ENCODE data around the gene HAVCR2. TPM values are rescaled to one million over a fixed set of nuclear protein-coding genes. Genes with fewer than 3 reads are reported as not detected.

HAVCR2 gene
- total and polyA plus RNA-seq, 2 of the 13 experiments (the other 11 are each of a cell fraction or from before 2014, with no cell fraction given) = 0.07 to 0.16 TPM

DNA sequence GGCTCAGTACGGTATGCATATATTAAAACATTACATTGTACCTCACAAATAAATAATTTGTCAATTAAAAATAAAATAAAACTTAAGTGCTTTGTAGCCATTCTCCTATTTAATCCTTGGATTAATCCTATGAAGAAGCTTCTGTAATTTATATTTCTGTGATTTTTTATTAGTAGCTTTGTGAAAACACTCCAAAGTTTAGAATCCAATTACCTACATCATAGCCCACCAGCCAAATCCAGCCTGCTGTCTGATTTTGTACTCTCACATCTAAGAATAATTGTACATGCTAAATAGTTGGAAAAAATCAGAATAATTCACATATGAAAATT is 23.4 kb upstream of the HAVCR2 start (continued):
- TF ChIP-seq AFF4 (CRISPR knock-in tag; IDR thresholded peaks at IDR 0.05) (no peak), ZBTB37 (CRISPR knock-in tag; IDR thresholded peaks at IDR 0.05) (no peak), ZNF543 (CRISPR knock-in tag; IDR thresholded peaks at IDR 0.05) (no peak), ZNF75D (CRISPR knock-in tag; IDR thresholded peaks at IDR 0.05; ENCODE audit: borderline replicate concordance) (no peak), ZIK1 (CRISPR knock-in tag; IDR thresholded peaks at IDR 0.05; ENCODE audit: borderline replicate concordance, low read depth) (no peak), MTA1 (CRISPR knock-in tag; IDR thresholded peaks at IDR 0.05; ENCODE audit: borderline replicate concordance) (no peak), SCMH1 (CRISPR knock-in tag; IDR thresholded peaks at IDR 0.05; ENCODE audit: borderline replicate concordance) (no peak)

GRCh38 chr5:157130925-157131324 is 22.1 kb upstream of the HAVCR2 start:
- no peak for DNase-seq (ENCODE audit: low spot score)
- no peak overlapping the region for H3K4me3 ChIP-seq (replicated peaks in 1 of 3; ENCODE audit: insufficient read depth in 1 of 3, low read depth in 2 of 3, low read length in 3 of 3)
- no peaks in the 10 kb centered on the region for H3K79me2 ChIP-seq (ENCODE audit: insufficient read depth, low read length)
- no peaks in the 10 kb centered on the region for H4K20me1 ChIP-seq (ENCODE audit: insufficient read depth, low read length)
- ChIA-PET POLR2A (no interaction called here), CTCF (ENCODE audit: low intra/inter-chr PET ratio, low total read pairs) (no interaction called here)
- no peaks in the 10 kb centered on the region for H3K36me3 ChIP-seq (replicated peaks in 1 of 2; ENCODE audit: control insufficient read depth in 1 of 2, insufficient read depth in 2 of 2, low read length in 2 of 2)
- no TSS peak for BruUV-seq (replicated peaks)
- 94% methylated on average over 7 of the region's 7 CpGs for WGBS (ENCODE audit: low lambda C conversion rate)
- H3K4me2 ChIP-seq (ENCODE audit: low read depth, low read length) = no peak overlapping the region
- H3K27ac ChIP-seq (ENCODE audit: extremely low read length, insufficient read depth, low read length) = no peak overlapping the region
- H3K9ac ChIP-seq (ENCODE audit: insufficient read depth, low read depth, low read length) = no peak overlapping the region
- no peak for ATAC-seq
- H3K4me1 ChIP-seq (ENCODE audit: insufficient read depth, low read length) = peaks cover 24% of the 10 kb centered on the region; the same call in 1 of the 2 replicates
- H3K9me3 ChIP-seq (ENCODE audit: low read length) = no peaks in the 10 kb centered on the region
- TF ChIP-seq, protein P1, sequence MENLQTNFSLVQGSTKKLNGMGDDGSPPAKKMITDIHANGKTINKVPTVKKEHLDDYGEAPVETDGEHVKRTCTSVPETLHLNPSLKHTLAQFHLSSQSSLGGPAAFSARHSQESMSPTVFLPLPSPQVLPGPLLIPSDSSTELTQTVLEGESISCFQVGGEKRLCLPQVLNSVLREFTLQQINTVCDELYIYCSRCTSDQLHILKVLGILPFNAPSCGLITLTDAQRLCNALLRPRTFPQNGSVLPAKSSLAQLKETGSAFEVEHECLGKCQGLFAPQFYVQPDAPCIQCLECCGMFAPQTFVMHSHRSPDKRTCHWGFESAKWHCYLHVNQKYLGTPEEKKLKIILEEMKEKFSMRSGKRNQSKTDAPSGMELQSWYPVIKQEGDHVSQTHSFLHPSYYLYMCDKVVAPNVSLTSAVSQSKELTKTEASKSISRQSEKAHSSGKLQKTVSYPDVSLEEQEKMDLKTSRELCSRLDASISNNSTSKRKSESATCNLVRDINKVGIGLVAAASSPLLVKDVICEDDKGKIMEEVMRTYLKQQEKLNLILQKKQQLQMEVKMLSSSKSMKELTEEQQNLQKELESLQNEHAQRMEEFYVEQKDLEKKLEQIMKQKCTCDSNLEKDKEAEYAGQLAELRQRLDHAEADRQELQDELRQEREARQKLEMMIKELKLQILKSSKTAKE (CRISPR knock-in tag; IDR thresholded peaks at IDR 0.05; ENCODE audit: borderline replicate concordance) = no peak
- TF ChIP-seq ZNF34 (CRISPR knock-in tag; IDR thresholded peaks at IDR 0.05; ENCODE audit: borderline replicate concordance) = no peak
- no peak for TF ChIP-seq ZNF546 (CRISPR knock-in tag; conservative IDR thresholded peaks at IDR 0.05)
- TF ChIP-seq, protein P2, sequence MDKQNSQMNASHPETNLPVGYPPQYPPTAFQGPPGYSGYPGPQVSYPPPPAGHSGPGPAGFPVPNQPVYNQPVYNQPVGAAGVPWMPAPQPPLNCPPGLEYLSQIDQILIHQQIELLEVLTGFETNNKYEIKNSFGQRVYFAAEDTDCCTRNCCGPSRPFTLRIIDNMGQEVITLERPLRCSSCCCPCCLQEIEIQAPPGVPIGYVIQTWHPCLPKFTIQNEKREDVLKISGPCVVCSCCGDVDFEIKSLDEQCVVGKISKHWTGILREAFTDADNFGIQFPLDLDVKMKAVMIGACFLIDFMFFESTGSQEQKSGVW (CRISPR knock-in tag; IDR thresholded peaks at IDR 0.05; ENCODE audit: borderline replicate concordance) = no peak
- no peak for TF ChIP-seq RBAK (CRISPR knock-in tag; IDR thresholded peaks at IDR 0.05)
- H3K27me3 ChIP-seq (ENCODE audit: control insufficient read depth in 1 of 2, insufficient read depth in 2 of 2, low read length in 2 of 2) = no peaks in the 10 kb centered on the region
- no peak for FAIRE-seq
- intact Hi-C loops (cut with micrococcal nuclease; ENCODE audit: unreplicated experiment) (loop anchor here (5.0 to 10.0 kb wide), 4 partner anchors 194 to 1516 kb away; no protein-coding TSS in a partner anchor), in situ Hi-C loops (cut with HindIII; ENCODE audit: extremely low pct_ligation_motif_present, low pct_unique_long_range_greater_than_20kb) (loop anchor here (25.0 kb wide), 3 partner anchors 294 to 1194 kb away; no protein-coding TSS in a partner anchor)
- no peak overlapping the region for H2AFZ ChIP-seq (ENCODE audit: low read length)

Data from HepG2 (cell line).